ENCODE results near the gene SLC7A1. TPM values are rescaled to one million over a fixed set of nuclear protein-coding genes. Genes with fewer than 3 reads are reported as not detected.

SLC7A1 gene
- total and polyA plus RNA-seq, 8 donors = 2.3 to 95.1 (median 21.2) TPM

DNA sequence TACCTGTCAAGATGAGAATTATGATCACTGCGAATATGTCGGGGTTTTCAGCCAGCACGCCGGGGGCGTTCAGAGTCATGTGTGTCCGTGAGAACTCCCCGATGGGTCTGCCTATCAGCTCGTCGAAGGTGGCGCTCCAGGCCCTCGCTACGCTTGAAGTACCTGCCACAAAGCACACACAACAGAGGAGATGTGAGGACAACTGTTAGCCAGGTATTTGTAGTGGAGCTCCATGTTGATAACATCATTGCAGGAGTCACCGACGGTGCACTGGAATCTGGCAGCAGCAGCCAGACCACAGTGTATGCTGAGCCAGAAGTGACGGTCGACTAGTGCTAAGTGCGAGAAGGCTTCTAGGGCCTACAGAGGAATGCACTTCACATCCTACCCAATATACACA lies 62.7 kb downstream of the SLC7A1 start:
- no peak for DNase-seq
- TF ChIP-seq EP300 (IDR thresholded peaks at IDR 0.05) (no peak), CTCF (IDR thresholded peaks at IDR 0.05) (no peak), POLR2A (IDR thresholded peaks at IDR 0.05) (no peak), POLR2AphosphoS5 (IDR thresholded peaks at IDR 0.05) (no peak)
- Histone ChIP-seq H3K9me3 (no peaks in the 10 kb centered on the region), H3K4me1 (peaks cover 0 to 7% (median 5%) of the 10 kb centered on the region in 4 donors), H3K4me3 (no peak overlapping the region), H3K27ac (no peak overlapping the region), H3K36me3 (peaks cover 0 to 73% (median 67%) of the 10 kb centered on the region in 4 donors), H3K27me3 (no peaks in the 10 kb centered on the region)
- intact Hi-C loops (cut with DNase I; ENCODE audit: low total_unique reads) = no loop called here
- 82 to 94% (median 89%) methylated on average over 17 of the region's 17 CpGs for WGBS, 5 donors

- H3K27ac ChIP-seq = no peak overlapping the region
- TF ChIP-seq EP300 (IDR thresholded peaks at IDR 0.05) (no peak), POLR2A (IDR thresholded peaks at IDR 0.05) (no peak), CTCF (IDR thresholded peaks at IDR 0.05) (no peak), POLR2AphosphoS5 (IDR thresholded peaks at IDR 0.05) (no peak)
- WGBS, 5 donors = 83 to 93% (median 91%) methylated on average over 5 of the region's 5 CpGs
- intact Hi-C loops (cut with DNase I; ENCODE audit: low total_unique reads) = no loop called here
- H3K4me1 ChIP-seq = peaks cover 0 to 4% (median 0%) of the 10 kb centered on the region in 4 donors
- H3K36me3 ChIP-seq = peaks cover 0 to 80% (median 74%) of the 10 kb centered on the region in 4 donors
- no peaks in the 10 kb centered on the region for H3K27me3 ChIP-seq
- no peak for DNase-seq
- no peak overlapping the region for H3K4me3 ChIP-seq
- H3K9me3 ChIP-seq = no peaks in the 10 kb centered on the region
Measured at GRCh38 chr13:29532116-29532515, 63.4 kb downstream of the SLC7A1 start.

- WGBS, 5 donors = 83 to 93% (median 84%) methylated on average over 5 of the region's 5 CpGs
- TF ChIP-seq EP300 (IDR thresholded peaks at IDR 0.05) (no peak), POLR2A (IDR thresholded peaks at IDR 0.05) (no peak), CTCF (IDR thresholded peaks at IDR 0.05) (no peak), POLR2AphosphoS5 (IDR thresholded peaks at IDR 0.05) (no peak)
Measured at GRCh38 chr13:29530901-29531300, 64.6 kb downstream of the SLC7A1 start.

GRCh38 chr13:29529754-29530153 lies 65.7 kb downstream of the SLC7A1 start:
- intact Hi-C loops (cut with DNase I; ENCODE audit: low total_unique reads) = no loop called here
- peaks cover 0 to 80% (median 73%) of the 10 kb centered on the region in 4 donors for H3K36me3 ChIP-seq
- no peak overlapping the region for H3K27ac ChIP-seq
- H3K9me3 ChIP-seq = no peaks in the 10 kb centered on the region
- peaks cover 0 to 1% (median 0%) of the 10 kb centered on the region in 4 donors for H3K4me1 ChIP-seq
- 90 to 95% (median 93%) methylated on average over 5 of the region's 5 CpGs for WGBS, 5 donors
- no peak for TF ChIP-seq POLR2AphosphoS5 (IDR thresholded peaks at IDR 0.05)
- no peak for TF ChIP-seq EP300 (IDR thresholded peaks at IDR 0.05)
- no peak for TF ChIP-seq CTCF (IDR thresholded peaks at IDR 0.05)
- no peak for TF ChIP-seq POLR2A (IDR thresholded peaks at IDR 0.05)
- H3K27me3 ChIP-seq = no peaks in the 10 kb centered on the region
- DNase-seq = no peak
- no peak overlapping the region for H3K4me3 ChIP-seq

More at GRCh38 chr13:29530901-29531300, 64.6 kb downstream of the SLC7A1 start:
- no peak for DNase-seq
- Histone ChIP-seq H3K4me1 (peaks cover 0 to 4% (median 0%) of the 10 kb centered on the region in 4 donors), H3K9me3 (no peaks in the 10 kb centered on the region), H3K36me3 (peaks cover 0 to 87% (median 81%) of the 10 kb centered on the region in 4 donors), H3K27me3 (no peaks in the 10 kb centered on the region), H3K27ac (no peak overlapping the region), H3K4me3 (no peak overlapping the region)
- intact Hi-C loops (cut with DNase I; ENCODE audit: low total_unique reads) = no loop called here
